ENCODE measurements around the gene BCS1L. TPM values are rescaled to one million over a fixed set of nuclear protein-coding genes. Genes with fewer than 3 reads are reported as not detected.

BCS1L gene
- total and polyA plus RNA-seq, 9 of the 15 experiments (the other 6 are each of a cell fraction or from before 2014, with no cell fraction given) = 37.6 to 103 (median 56.7) TPM

GRCh38 chr2:218671654-218672566 lies 12.4 kb downstream of the BCS1L start, which contains the start of the genes RNF25 and STK36 (continued):
- TF ChIP-seq ZNF436 (CRISPR knock-in tag; IDR thresholded peaks at IDR 0.05) (no peak), ILK (tag; IDR thresholded peaks at IDR 0.05; ENCODE audit: borderline replicate concordance, low read depth) (no peak), ZNF76 (CRISPR knock-in tag; IDR thresholded peaks at IDR 0.05; ENCODE audit: borderline replicate concordance) (no peak), MTF1 (CRISPR knock-in tag; IDR thresholded peaks at IDR 0.05; ENCODE audit: borderline replicate concordance) (no peak), PTRF (tag; IDR thresholded peaks at IDR 0.05) (no peak), HMGN3 (IDR thresholded peaks at IDR 0.05; ENCODE audit: borderline replicate concordance, extremely low read depth, insufficient read length, low read depth, low read length) (no peak), KLF6 (CRISPR knock-in tag; IDR thresholded peaks at IDR 0.05; ENCODE audit: borderline replicate concordance) (no peak), BMI1 (IDR thresholded peaks at IDR 0.05; ENCODE audit: low read length) (no peak), EP400 (IDR thresholded peaks at IDR 0.05) (peak; percentile 70), NUFIP1 (IDR thresholded peaks at IDR 0.05; ENCODE audit: partially characterized antibody) (no peak), TARDBP (IDR thresholded peaks at IDR 0.05) (no peak), RAD51 (IDR thresholded peaks at IDR 0.05; ENCODE audit: borderline replicate concordance, low read depth) (no peak), GABPA (tag; conservative IDR thresholded peaks at IDR 0.05; ENCODE audit: low read depth) (peak; percentile 96), RUNX1 (IDR thresholded peaks at IDR 0.05; ENCODE audit: low read depth) (no peak), ZNF431 (CRISPR knock-in tag; IDR thresholded peaks at IDR 0.05) (no peak), FOXA1 (IDR thresholded peaks at IDR 0.05; ENCODE audit: borderline replicate concordance) (no peak), NFIC (IDR thresholded peaks at IDR 0.05) (peak; percentile 35; the same call in 1 of the 2 replicates), TAL1 (IDR thresholded peaks at IDR 0.05) (no peak), POLR2AphosphoS5 (IDR thresholded peaks at IDR 0.05; ENCODE audit: control insufficient read depth, insufficient read depth, low read depth, low read length) (peak; percentile 60; the same call in 1 of the 2 replicates), GATA2 (CRISPR knock-in tag; IDR thresholded peaks at IDR 0.05) (no peak), ZNF224 (CRISPR knock-in tag; IDR thresholded peaks at IDR 0.05) (no peak), ZBTB34 (CRISPR knock-in tag; IDR thresholded peaks at IDR 0.05) (no peak), DDX20 (tag; IDR thresholded peaks at IDR 0.05; ENCODE audit: low read depth) (no peak), CCAR2 (IDR thresholded peaks at IDR 0.05; ENCODE audit: low read depth, low read length) (no peak), SREBF1 (IDR thresholded peaks at IDR 0.05; ENCODE audit: borderline replicate concordance, low read depth, low read length) (no peak), PHB (CRISPR knock-in tag; IDR thresholded peaks at IDR 0.05) (no peak), GTF2B (IDR thresholded peaks at IDR 0.05; ENCODE audit: extremely low read depth, insufficient read length) (no peak), ZNF311 (CRISPR knock-in tag; IDR thresholded peaks at IDR 0.05) (no peak), RBM17 (IDR thresholded peaks at IDR 0.05; ENCODE audit: borderline replicate concordance, low read depth, low read length) (no peak), PHB2 (IDR thresholded peaks at IDR 0.05; ENCODE audit: low read depth) (no peak)

All from K562 (cell line).